Subcutaneous adipose tissue (tissue), 4 donors: ENCODE results near the gene SOX1. TPM values are rescaled to one million over a fixed set of nuclear protein-coding genes. Genes with fewer than 3 reads are reported as not detected.

Source experiments
- total RNA-seq, 4 donors: library from RNA; depleted of rRNA; stranded (reverse); fragments of >200 nt; gene quantifications; one replicate each; pipeline ENCODE4 v1.1.0, GENCODE V29; 2016
- TF ChIP-seq, protein P1 (sequence below): fragments of 450-650 bp; IDR thresholded peaks from one replicate; pipeline ENCODE4 v1.5.1; 2016; ENCODE audit warnings: low read depth, mild to moderate bottlenecking, control low read depth, antibody characterized with exemption, moderate library complexity

SOX1 gene
- total RNA-seq, 4 donors from 2014 or later, result not detected

DNA sequence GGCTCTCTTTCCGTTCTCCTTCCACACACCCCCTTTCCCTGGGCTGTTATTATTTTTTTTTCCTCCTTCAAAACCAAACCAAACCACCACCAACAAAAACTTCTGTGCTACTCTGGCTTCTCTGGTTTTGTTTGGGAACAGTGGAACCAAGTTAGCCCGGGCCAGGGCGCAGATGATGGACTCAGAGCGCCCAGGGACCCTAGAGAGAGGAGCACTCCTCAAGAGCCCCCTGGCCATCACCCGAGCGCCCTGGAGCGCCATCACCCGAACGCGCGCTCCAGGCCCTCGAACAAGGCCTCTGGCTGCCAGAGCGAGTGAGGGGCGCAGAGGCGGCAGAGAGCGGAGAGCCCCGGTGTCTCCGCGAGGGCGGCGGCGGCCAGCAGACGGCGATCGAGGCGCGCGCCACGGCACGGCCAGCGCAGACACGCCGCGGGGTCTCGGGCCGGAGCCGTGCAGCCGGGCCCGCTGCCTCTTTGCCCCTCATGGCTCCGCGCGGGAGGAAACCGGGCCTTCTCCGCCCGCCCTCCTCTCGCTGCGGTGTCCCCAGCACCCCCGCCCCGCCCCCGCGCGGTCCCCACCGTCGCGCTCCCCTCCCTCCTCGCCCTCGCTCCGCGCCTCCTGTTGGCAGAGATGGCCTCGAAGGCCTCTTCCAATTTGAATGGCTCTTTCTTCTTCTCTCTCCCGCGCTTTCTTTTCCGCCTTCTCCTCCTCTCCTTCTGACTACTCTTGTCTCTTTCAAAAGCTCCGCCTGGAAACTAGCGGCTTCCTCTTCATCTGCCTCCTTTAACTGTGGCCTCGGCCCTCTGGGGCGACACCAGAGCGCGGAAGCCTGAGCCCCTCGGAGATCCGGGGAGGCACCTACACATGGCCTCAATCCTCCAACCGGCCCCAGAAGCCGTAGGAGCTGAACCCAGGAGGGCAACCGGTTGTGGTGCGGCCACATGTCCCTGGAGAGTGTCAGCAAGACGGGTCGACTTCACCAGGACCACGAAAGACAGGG lies 4.1 kb upstream of the SOX1 start:
- TF ChIP-seq, protein P1, sequence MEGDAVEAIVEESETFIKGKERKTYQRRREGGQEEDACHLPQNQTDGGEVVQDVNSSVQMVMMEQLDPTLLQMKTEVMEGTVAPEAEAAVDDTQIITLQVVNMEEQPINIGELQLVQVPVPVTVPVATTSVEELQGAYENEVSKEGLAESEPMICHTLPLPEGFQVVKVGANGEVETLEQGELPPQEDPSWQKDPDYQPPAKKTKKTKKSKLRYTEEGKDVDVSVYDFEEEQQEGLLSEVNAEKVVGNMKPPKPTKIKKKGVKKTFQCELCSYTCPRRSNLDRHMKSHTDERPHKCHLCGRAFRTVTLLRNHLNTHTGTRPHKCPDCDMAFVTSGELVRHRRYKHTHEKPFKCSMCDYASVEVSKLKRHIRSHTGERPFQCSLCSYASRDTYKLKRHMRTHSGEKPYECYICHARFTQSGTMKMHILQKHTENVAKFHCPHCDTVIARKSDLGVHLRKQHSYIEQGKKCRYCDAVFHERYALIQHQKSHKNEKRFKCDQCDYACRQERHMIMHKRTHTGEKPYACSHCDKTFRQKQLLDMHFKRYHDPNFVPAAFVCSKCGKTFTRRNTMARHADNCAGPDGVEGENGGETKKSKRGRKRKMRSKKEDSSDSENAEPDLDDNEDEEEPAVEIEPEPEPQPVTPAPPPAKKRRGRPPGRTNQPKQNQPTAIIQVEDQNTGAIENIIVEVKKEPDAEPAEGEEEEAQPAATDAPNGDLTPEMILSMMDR, result no peak

GRCh38 chr13:112063807-112064206 lies 3.1 kb upstream of the SOX1 start:
- TF ChIP-seq, protein P1, result no peak

GRCh38 chr13:112064222-112064621 lies 2.7 kb upstream of the SOX1 start:
- TF ChIP-seq, protein P1, result no peak

DNA sequence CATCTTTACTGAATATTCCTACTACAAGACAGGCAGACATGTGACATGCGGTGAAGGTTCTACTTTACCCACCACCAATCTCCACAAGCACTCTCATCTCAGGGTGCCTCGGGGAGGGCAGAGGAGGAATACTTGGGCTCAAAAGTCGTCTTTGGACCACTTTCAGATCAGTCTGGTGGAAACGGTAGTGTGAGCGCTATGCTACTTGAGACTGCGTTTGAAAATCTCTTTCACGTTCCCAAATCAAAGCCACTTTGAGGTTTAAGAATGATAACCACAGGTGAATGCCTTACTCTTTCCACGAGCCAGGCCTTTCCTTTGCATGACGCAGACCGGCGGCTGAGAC lies 1.5 kb upstream of the SOX1 start:
- TF ChIP-seq, protein P1, result no peak

DNA sequence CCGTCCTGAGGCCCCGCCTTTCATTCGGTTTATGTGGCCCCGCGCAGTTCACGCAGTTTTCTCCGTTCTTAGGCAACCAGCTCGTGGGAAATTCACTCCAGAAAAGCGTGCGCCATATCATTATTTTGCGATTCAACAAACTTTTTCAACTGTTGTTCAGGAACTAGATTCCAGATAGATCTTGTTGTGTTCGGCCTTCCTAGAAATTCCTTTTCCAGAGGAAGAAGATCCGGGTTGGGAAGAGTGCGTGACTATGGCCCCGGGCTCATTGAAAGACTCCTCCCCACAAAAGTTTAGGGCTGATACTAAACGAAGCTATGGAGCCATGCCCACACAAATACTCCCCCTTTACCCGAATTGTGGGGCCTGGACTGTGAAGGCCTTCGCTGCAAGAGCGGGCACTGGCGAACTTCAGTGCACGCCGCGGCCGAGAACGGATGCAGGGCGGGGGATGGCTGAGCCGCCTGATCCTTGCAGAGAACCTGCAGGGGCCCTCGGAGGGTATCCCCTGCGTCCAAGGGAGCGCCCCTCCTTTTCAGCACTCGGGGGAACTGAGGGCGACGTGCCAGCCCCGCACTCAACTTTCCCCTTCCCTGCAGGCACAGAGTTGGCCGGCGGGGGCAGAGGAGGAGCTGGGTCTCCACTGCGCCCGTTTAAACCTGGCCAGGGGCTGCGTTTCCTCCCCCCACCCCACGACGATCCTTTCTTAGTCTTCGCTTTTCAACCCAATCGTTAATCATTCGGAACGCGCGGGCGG lies 904 bp upstream of the SOX1 start:
- TF ChIP-seq, protein P1, result no peak

GRCh38 chr13:112066624-112067004 lies 335 bp upstream of the SOX1 start:
- TF ChIP-seq, protein P1, result no peak
